Activated T-cell treated with anti-CD3 and anti-CD28 coated beads for 1 hour (primary cell): ENCODE results near the gene SPATA25.
"Not testable (repeated sequence)": the region's sequence is repeated elsewhere in the genome, so short reads cannot be mapped to it uniquely, and the experiment has no call there.

ENCODE experiments used
- DNase-seq: peaks from one replicate; pipeline ENCODE4 v3.0.0-alpha.2; 2020; ENCODE audit warnings: low read depth

The SPATA25 gene

DNA sequence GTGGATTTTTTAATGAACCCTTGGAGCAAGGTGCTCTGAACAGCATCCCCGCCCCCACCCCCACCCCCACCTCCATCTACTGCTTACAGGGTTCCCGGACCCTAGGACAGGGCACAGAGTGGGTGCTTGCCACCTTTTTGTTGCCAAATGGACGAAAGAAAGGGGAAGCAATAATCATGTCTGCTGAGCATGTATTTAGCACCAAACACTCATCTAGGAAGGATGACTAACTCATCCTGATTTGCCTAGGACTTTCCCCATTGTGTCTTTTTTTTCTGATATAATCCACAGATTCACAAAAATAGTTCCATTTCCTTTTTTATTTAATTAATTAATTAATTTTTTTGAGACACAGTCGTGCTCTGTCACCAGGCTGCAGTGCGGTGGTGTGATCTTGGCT lies 25.7 kb upstream of the SPATA25 start:
- no peak for DNase-seq

DNA sequence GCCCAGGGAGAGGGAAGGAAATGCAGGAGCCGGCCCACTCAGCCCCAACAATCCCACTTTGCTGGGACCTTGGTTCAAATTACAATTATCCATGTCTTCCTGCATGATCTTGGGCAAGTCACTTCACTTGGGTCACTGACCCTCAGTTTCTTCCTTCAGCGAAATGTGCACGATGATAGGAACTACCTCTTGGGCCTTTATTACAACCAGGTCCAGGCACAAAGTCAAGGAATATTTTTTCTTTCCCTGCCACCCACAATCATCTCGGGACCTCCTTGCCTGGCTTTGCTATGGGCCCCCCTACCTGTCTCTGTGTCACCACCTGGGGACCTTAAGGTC lies 24.9 kb upstream of the SPATA25 start:
- no peak for DNase-seq

- no peak for DNase-seq
Measured at GRCh38 chr20:45911486-45912343, 24.3 kb upstream of the SPATA25 start, which contains the start of gene PLTP. Gene PLTP (minus strand): TSS chr20:45912155. CDS start chr20:45911452, 703 bp downstream.

DNA sequence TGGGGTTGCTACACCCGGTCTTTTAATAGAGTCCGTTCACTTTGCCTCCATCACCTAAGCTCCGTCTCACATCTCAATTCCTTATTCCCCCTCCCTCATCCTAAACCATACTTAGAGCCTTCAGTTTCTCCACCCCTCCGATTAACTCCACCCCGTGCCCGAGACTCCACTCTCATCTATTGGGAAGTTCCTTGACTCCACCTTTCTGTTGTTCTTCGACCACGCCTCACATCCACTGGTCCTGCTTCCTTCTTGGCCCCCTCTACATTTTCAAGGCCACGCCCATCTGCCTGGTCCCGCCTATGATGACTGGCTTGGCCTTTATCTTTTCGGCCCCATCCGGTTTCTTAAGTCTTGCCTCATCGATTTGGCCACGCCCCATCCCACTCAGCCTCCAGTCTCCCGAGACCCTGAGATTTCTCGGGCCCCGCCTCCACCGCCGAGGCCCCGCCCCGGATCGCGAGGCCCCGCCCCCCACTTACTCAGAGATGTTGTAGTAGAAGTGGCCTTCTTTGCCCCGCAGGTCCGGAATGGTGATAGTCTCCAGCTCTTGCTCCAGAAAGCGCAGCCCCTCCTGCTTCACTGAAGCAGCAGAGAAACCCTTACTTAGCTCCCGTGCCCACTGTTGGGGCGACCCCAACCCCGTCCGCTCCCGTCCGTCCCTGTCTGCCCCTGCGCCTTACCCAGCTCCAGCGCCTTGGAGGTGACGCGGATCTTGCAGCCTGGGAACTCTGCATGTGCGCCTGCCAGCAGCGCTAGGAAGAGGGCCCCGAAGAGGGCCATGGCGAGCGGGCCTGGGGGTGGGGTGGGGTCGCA lies 23.5 kb upstream of the SPATA25 start:
- peak; percentile 78 for DNase-seq

GRCh38 chr20:45909817-45910669 lies 22.6 kb upstream of the SPATA25 start:
- no peak for DNase-seq

DNA sequence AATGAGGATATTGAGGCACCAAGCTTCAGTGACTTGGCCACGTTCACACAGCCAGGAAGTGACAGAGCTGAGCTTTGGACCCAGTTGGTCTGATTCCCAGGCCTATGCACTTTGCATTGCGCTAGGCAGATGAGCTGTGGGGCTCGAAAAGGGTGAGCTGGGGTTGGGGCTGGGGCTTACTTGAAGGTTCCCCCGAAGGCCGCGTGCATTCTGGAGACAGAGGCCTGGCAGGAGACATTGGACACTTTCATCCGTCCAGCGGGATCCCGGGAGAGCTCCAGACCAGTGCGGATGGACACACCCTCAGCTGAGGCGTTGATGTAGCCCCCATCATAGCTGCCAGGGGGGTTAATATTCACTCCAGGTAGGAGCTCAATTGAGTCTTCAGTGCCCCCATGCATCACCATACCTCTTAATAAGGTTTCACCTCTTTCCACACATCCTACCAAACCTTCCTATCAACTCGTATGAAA lies 21.9 kb upstream of the SPATA25 start:
- no peak for DNase-seq

- DNase-seq = no peak
Measured at GRCh38 chr20:45908084-45908483, 20.7 kb upstream of the SPATA25 start.

DNA sequence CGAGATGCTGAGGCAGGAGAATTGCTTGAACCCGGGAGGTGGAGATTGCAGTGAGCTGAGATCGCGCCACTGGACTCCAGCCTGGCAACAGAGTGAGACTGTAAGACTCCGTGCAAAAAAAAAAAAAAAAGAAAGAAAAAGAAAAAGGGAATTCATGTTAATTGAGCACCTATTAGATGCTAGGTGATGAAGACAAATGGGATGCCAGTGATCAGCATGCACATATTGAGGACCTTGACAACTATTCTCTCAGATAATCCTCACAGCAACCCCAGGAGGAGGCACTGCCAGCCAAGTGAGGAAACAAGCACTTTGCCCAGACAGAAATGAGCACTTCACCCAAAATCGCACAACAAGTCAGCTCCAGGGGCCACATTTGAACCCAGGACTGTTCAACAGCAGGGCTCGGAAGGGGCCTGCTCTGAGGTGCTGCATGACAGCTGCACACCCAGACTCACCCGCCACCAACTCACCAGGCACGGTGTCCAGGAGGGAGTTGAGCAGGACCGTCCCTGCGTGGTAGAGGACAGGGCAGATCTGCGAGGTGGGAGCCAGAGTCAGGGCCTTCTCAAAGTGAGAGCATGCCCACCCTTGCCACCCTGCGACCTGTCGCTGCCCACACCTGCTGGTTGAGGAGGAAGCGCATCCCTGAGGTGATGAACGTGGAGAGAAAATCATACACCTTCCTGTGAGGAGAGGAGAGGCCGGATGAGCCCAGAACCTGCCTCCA lies 20.0 kb upstream of the SPATA25 start:
- no peak for DNase-seq

DNA sequence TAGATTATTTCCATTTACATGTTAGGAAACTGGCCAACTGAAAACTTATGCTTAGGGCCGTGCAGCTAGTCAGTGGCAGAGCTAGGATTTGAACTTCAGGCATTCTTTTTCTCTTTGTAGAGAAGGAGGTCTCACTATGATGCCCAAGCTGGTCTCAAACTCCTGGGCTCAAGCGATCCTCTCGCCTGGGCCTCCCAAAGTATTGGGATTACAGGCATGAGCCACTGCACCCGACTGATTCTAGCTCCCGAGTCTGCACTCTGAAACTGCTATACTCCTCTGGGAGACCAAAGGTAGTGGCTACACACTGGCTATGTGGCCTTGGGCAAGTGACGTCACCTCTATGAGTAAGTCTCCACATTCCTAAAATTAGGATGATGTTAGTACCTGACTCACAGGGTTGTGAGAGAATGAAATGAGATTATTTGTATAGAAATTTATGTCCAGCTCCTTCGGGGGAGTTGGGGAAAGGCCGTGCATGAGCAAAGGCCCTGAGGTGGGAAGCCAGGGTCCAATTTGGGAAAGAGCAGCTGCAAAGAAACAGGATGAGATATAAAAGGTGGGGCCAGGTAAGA lies 18.2 kb upstream of the SPATA25 start:
- no peak for DNase-seq

- no peak for DNase-seq
Measured at GRCh38 chr20:45904583-45905504, 17.4 kb upstream of the SPATA25 start.

DNA sequence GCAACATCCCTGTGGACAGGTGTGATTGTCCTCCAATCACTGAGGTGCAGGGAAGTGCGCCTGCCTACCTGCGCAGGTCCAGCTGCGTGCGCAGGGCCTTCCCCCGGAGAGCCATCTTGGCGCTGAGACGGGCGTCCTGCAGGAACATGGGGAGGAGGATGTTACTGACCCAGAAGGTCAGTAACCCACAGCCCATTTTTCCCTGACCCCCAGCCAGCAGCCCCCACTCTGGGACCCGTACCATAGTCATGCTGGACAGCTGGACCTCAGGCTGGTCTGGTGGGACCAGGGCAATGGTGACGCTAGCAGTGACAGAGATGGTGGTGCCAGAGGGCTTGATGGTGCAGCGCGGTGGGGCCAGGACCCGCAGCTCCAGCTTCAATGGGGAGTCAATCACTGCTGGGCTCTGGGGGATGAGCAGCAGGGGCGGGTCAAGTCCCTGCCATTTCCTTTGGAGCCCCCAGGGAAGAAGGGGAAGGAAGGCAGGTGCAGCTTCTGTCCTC lies 14.8 kb upstream of the SPATA25 start:
- DNase-seq = no peak

DNA sequence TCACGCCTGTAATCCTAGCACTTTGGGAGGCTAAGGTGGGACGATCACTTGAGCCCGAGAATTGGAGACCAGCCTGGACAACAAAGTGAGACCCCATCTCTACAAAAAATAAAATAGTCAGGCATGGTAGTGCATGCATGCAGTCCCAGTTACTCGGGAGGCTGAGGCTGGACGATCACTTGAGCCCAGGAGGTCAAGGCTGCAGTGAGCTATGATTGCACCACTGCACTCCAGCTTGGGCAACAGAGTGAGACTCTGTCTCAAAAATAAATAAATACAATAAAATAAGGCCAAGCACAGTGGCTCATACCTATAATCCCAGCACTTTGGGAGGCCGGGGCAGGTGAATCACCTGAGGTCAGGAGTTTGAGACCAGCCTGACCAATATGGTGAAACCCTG lies 13.9 kb upstream of the SPATA25 start:
- DNase-seq = not testable (repeated sequence)

- no peak for DNase-seq
Measured at GRCh38 chr20:45899046-45899835, 11.8 kb upstream of the SPATA25 start.

- no peak for DNase-seq
Measured at GRCh38 chr20:45898285-45898684, 10.9 kb upstream of the SPATA25 start.

DNA sequence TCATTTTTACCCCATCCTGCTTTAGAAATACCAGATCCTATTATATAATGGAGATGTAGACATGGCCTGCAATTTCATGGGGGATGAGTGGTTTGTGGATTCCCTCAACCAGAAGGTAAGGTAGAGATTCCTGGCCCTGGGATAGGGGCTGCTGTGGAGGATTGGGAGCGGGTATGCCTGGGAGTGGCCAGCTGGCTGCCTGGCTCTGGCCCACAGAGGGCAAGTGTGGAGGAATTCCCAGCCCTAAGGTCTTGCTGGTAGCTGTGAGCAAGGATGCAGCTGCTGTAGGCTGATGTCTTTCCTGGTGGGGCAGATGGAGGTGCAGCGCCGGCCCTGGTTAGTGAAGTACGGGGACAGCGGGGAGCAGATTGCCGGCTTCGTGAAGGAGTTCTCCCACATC lies 10.3 kb upstream of the SPATA25 start:
- DNase-seq = no peak

GRCh38 chr20:45897289-45897688 lies 9.9 kb upstream of the SPATA25 start:
- no peak for DNase-seq

DNA sequence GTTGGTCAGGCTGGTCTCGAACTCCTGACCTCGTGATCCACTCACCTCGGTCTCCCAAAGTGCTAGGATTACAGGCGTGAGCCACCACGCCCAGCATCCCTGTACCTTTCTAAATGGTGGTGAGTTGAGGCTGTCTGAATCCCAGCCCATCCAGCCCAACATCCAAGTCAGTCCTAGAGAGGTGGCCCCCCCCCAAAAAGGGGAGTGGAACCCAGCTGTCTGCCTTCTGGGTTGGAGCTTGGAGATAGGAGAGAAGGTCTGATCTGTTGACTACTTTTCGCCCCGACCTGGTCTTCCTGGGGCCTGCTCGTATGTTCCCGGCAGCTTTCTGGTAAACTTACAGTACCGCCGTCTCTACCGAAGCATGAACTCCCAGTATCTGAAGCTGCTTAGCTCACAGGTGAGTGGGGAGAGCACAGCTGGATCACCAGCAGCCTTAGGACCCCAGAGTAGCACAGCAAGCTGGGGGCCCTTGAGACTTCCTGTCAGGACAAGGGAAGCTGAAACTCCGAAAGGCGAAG lies 9.3 kb upstream of the SPATA25 start:
- no peak for DNase-seq

DNA sequence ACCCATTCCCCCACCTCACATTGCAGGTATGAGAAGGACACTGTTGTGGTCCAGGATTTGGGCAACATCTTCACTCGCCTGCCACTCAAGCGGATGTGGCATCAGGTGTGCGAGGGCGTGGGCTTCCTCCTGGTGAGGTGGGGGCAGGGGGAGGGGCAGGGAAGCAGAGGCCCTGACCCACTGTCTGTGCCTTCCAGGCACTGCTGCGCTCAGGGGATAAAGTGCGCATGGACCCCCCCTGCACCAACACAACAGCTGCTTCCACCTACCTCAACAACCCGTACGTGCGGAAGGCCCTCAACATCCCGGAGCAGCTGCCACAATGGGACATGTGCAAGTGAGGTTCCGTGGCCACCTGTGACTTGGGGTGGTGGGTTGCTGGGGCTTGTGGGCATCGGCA lies 7.4 kb upstream of the SPATA25 start:
- no peak for DNase-seq

GRCh38 chr20:45893831-45894230 lies 6.4 kb upstream of the SPATA25 start:
- no peak for DNase-seq
